H1 (cell line): ENCODE measurements around the gene LMNTD1. TPM values are rescaled to one million over a fixed set of nuclear protein-coding genes. Genes with fewer than 3 reads are reported as not detected.
"Not testable (repeated sequence)": the region's sequence is repeated elsewhere in the genome, so short reads cannot be mapped to it uniquely, and the experiment has no call there.

Experiments used
- CTCF ChIA-PET: fragments of 300-600 bp; sonication (Branson Sonifier 250); formaldehyde crosslinking; loops from one replicate; lab custom pipeline; 2021; ENCODE audit not compliant: partially characterized antibody; lab: Charles Lee
- POLR2A ChIA-PET: fragments of 300-600 bp; sonication (Branson Sonifier 250); formaldehyde crosslinking; loops from one replicate; lab custom pipeline; 2021; ENCODE audit warnings: inconsistent platforms; ENCODE audit not compliant: partially characterized antibody; lab: Charles Lee
- DNase-seq, 2 experiments: peaks; one replicate each; pipeline versions ENCODE4 v3.0.0 to v3.0.0-alpha.2; 2010 to 2022; ENCODE audit warnings: low spot score in 2 of 2, low read depth in 1 of 2, mixed read lengths in 1 of 2
- FAIRE-seq: peaks from 2 replicates; lab custom pipeline; 2011; peaks lifted over from hg19 to GRCh38; lab: Jason Lieb, UNC
- H2AFZ ChIP-seq: 2 replicates; pipeline ENCODE4 v1.8.1; 2012; ENCODE audit warnings: low read length, inconsistent platforms
- H2AK5ac ChIP-seq: 2 replicates; pipeline ENCODE4 v1.6.1; 2013; ENCODE audit warnings: low read depth, low read length
- H2BK120ac ChIP-seq: replicated peaks from 2 replicates; pipeline ENCODE3; 2013; ENCODE audit warnings: low read depth, low read length, inconsistent platforms
- H2BK12ac ChIP-seq: 2 replicates; pipeline ENCODE4 v1.6.1; 2013; ENCODE audit warnings: low read depth, low read length
- H2BK15ac ChIP-seq: 2 replicates; pipeline ENCODE4 v1.6.1; 2013; ENCODE audit warnings: low read length
- H2BK20ac ChIP-seq: 2 replicates; pipeline ENCODE4 v1.6.1; 2013; ENCODE audit warnings: low read length
- H2BK5ac ChIP-seq: 2 replicates; pipeline ENCODE4 v1.6.1; 2013; ENCODE audit warnings: low read depth, low read length
- H3K14ac ChIP-seq: 2 replicates; pipeline ENCODE4 v1.6.1; 2013; ENCODE audit warnings: inconsistent platforms; ENCODE audit not compliant: insufficient read length
- H3K18ac ChIP-seq: 2 replicates; pipeline ENCODE4 v1.6.1; 2013; ENCODE audit warnings: low read length; ENCODE audit errors: extremely low read depth
- H3K23ac ChIP-seq: 2 replicates; pipeline ENCODE4 v1.6.1; 2013; ENCODE audit warnings: inconsistent platforms; ENCODE audit not compliant: insufficient read length
- H3K23me2 ChIP-seq: 2 replicates; pipeline ENCODE4 v1.6.1; 2013; ENCODE audit warnings: low read depth, low read length
- H3K27ac ChIP-seq: 2 replicates; pipeline ENCODE4 v1.6.1; 2011; ENCODE audit warnings: low read depth, low read length, inconsistent platforms
- H3K27me3 ChIP-seq, 4 experiments: replicated peaks in 1 of 4; 1 replicate in 1 of 4; 2 replicates in 3 of 4; pipeline versions ENCODE4 v1.6.1 to v1.8.1; 2011 to 2013; ENCODE audit warnings: low read length in 3 of 4, mild to moderate bottlenecking in 3 of 4, inconsistent platforms in 2 of 4, mixed read lengths in 2 of 4, moderate library complexity in 1 of 4; ENCODE audit not compliant: control insufficient read depth in 3 of 4, insufficient read depth in 3 of 4; ENCODE audit errors: extremely low read depth in 1 of 4
- H3K36me3 ChIP-seq, 4 experiments: 2 replicates each; pipeline versions ENCODE4 v1.6.1 to v1.8.1; 2011 to 2013; ENCODE audit warnings: mild to moderate bottlenecking in 4 of 4, low read length in 3 of 4, moderate library complexity in 2 of 4, control low read depth in 1 of 4, inconsistent platforms in 1 of 4; ENCODE audit not compliant: insufficient read depth in 4 of 4, control insufficient read depth in 2 of 4
- H3K4ac ChIP-seq: replicated peaks from 2 replicates; pipeline ENCODE3; 2013; ENCODE audit warnings: low read length, low read depth, mixed read lengths, inconsistent platforms; ENCODE audit not compliant: insufficient read length
- H3K4me1 ChIP-seq, 4 experiments: replicated peaks in 1 of 4; 1 replicate in 1 of 4; 2 replicates in 3 of 4; pipeline versions ENCODE4 v1.6.1 to v1.8.1; 2011 to 2013; ENCODE audit warnings: low read length in 3 of 4, inconsistent platforms in 2 of 4, mixed read lengths in 1 of 4; ENCODE audit not compliant: insufficient read depth in 4 of 4, control insufficient read depth in 3 of 4
- H3K4me2 ChIP-seq, 2 experiments: 2 replicates each; pipeline versions ENCODE4 v1.6.1 to v1.8.1; 2011 to 2013; ENCODE audit warnings: low read depth in 2 of 2, low read length in 2 of 2, control low read depth in 1 of 2, inconsistent platforms in 1 of 2, mild to moderate bottlenecking in 1 of 2; ENCODE audit not compliant: insufficient read depth in 1 of 2
- H3K4me3 ChIP-seq, 4 experiments: fragments of 200-600, 300-600 bp in 1 of 4; sonication (generic), shearing (Covaris generic), sonication (Bioruptor Twin) in 1 of 4; 2 replicates each; pipeline versions ENCODE4 v1.5.1 to v1.8.1; 2011 to 2016; ENCODE audit warnings: low read length in 4 of 4, low read depth in 3 of 4, control low read depth in 2 of 4, inconsistent platforms in 2 of 4, mild to moderate bottlenecking in 2 of 4, mixed read lengths in 1 of 4, moderate library complexity in 1 of 4; ENCODE audit not compliant: insufficient read depth in 2 of 4; ENCODE audit errors: extremely low read depth in 1 of 4
- H3K56ac ChIP-seq: replicated peaks from 2 replicates; pipeline ENCODE3; 2013; ENCODE audit warnings: low read depth, mild to moderate bottlenecking, mixed read lengths, low read length, inconsistent platforms; ENCODE audit not compliant: insufficient read length
- H3K79me1 ChIP-seq: 2 replicates; pipeline ENCODE4 v1.6.1; 2013; ENCODE audit warnings: low read depth, low read length, control low read depth
- H3K79me2 ChIP-seq, 2 experiments: 2 replicates each; pipeline versions ENCODE4 v1.6.1 to v1.8.1; 2012 to 2013; ENCODE audit warnings: low read length in 2 of 2, mild to moderate bottlenecking in 2 of 2, inconsistent platforms in 1 of 2; ENCODE audit not compliant: insufficient read depth in 2 of 2, control insufficient read depth in 1 of 2
- H3K9ac ChIP-seq, 4 experiments: replicated peaks in 1 of 4; 1 replicate in 1 of 4; 2 replicates in 3 of 4; pipeline versions ENCODE4 v1.6.1 to v1.8.1; 2011 to 2013; ENCODE audit warnings: low read depth in 3 of 4, low read length in 3 of 4, control low read depth in 2 of 4, mild to moderate bottlenecking in 2 of 4, moderate library complexity in 2 of 4, inconsistent platforms in 1 of 4; ENCODE audit errors: extremely low read depth in 1 of 4
- H3K9me3 ChIP-seq, 2 experiments: 2 replicates each; pipeline versions ENCODE4 v1.6.1 to v1.8.1; 2012 to 2013; ENCODE audit warnings: mild to moderate bottlenecking in 2 of 2, moderate library complexity in 2 of 2, control low read depth in 1 of 2, inconsistent platforms in 1 of 2, low read depth in 1 of 2, low read length in 1 of 2, mixed read lengths in 1 of 2; ENCODE audit not compliant: insufficient read depth in 2 of 2
- H4K20me1 ChIP-seq, 2 experiments: replicated peaks in 1 of 2; 2 replicates each; pipeline versions ENCODE3 to v1.8.1; 2011 to 2013; ENCODE audit warnings: inconsistent platforms in 2 of 2, low read length in 2 of 2, mild to moderate bottlenecking in 1 of 2; ENCODE audit not compliant: insufficient read depth in 2 of 2, control insufficient read depth in 1 of 2
- H4K5ac ChIP-seq: 2 replicates; pipeline ENCODE4 v1.6.1; 2013; ENCODE audit warnings: low read length, low read depth, mixed read lengths, inconsistent platforms; ENCODE audit not compliant: insufficient read length
- H4K8ac ChIP-seq: 2 replicates; pipeline ENCODE4 v1.8.0; 2013; ENCODE audit warnings: mild to moderate bottlenecking, moderate library complexity, low read length, inconsistent platforms; ENCODE audit not compliant: insufficient read depth; ENCODE audit errors: extremely low read depth
- H4K91ac ChIP-seq: replicated peaks from 2 replicates; pipeline ENCODE3; 2013; ENCODE audit warnings: low read length, mixed read lengths, inconsistent platforms; ENCODE audit not compliant: insufficient read length
- WGBS, 2 experiments: shearing (Covaris generic) in 1 of 2; methylation state at CpG; one replicate each; pipeline versions ENCODE4 v1.1.6 to v1.1.7; 2013 to 2015; ENCODE audit warnings: low lambda C conversion rate in 2 of 2, mixed read lengths in 2 of 2, inconsistent platforms in 1 of 2, low coverage in 1 of 2, missing lambda C conversion rate in 1 of 2; ENCODE audit not compliant: insufficient replicate concordance in 2 of 2, insufficient coverage in 1 of 2, insufficient read length in 1 of 2; ENCODE audit errors: extremely low coverage in 1 of 2, missing lambda C conversion rate in 1 of 2; 5-methylcytosine and 5-hydroxymethylcytosine counted together
- polyA plus RNA-seq, 7 experiments: library from polyadenylated mRNA; depleted of rRNA in 3 of 7; stranded (reverse) in 5 of 7; unstranded in 2 of 7; fragments of >200 nt in 5 of 7; fragments of 200-250 nt in 2 of 7; gene quantifications; 1 replicate in 5 of 7; 2 replicates in 1 of 7; 4 replicates in 1 of 7; pipeline versions ENCODE4 v1.2.1 to v1.2.3, GENCODE V29; 2011 to 2013; ENCODE audit warnings: missing spikeins in 2 of 7, mixed read lengths in 2 of 7
- small RNA-seq: library from polyadenylated mRNA; stranded (forward); fragments of <200 nt; extraction: miRNeasy Mini kit (QIAGEN cat#:217004); gene quantifications from one replicate; pipeline ENCODE3, GENCODE V24; 2013; ENCODE audit not compliant: insufficient read depth
- total RNA-seq: library from RNA; stranded (reverse); fragmentation: NEBNext Ultra II Directional; extraction: Animal tissue kit (Norgen Biotek cat#: 25700); gene quantifications from 2 replicates; pipeline ENCODE4 v1.2.1, GENCODE V29; 2021

LMNTD1 gene
- total and polyA plus RNA-seq, 2 of the 8 experiments (the other 6 are each of a cell fraction or from before 2014, with no cell fraction given), result not detected

- H3K4me1 ChIP-seq, H3K14ac ChIP-seq, H2BK20ac ChIP-seq, H3K23ac ChIP-seq, H4K5ac ChIP-seq, H4K8ac ChIP-seq, H3K4me3 ChIP-seq, H3K27ac ChIP-seq, DNase-seq, H3K79me2 ChIP-seq, H2BK12ac ChIP-seq, H3K18ac ChIP-seq, H3K4me2 ChIP-seq, H3K23me2 ChIP-seq, H3K27me3 ChIP-seq, H4K91ac ChIP-seq, H2BK5ac ChIP-seq, H3K9me3 ChIP-seq, H3K4ac ChIP-seq, H2AFZ ChIP-seq, H3K9ac ChIP-seq, H3K56ac ChIP-seq, POLR2A ChIA-PET, H2BK120ac ChIP-seq, H2AK5ac ChIP-seq, FAIRE-seq, H2BK15ac ChIP-seq, H4K20me1 ChIP-seq, H3K36me3 ChIP-seq, H3K79me1 ChIP-seq: not testable (repeated sequence)
- CTCF ChIA-PET, result interaction anchor here (0.6 kb wide), 1 partner anchor 697 kb away, joined by 4 read pairs; no protein-coding TSS in a partner anchor
- WGBS, 2 experiments, result 96% methylated on average over 6 of the region's 6 CpGs; no CpG with 5 or more reads in 1 of the 2 experiments
Measured at GRCh38 chr12:25426821-25427220, 126.3 kb downstream of the LMNTD1 start.

Small RNA genes within 50 kb of the gene (small RNA-seq; reads per million reads assigned to genes)
- gene TUBB4BP1, result not detected
